Transverse colon (tissue), 4 donors: Measurements from ENCODE around the gene KCNN2. TPM values are rescaled to one million over a fixed set of nuclear protein-coding genes. Genes with fewer than 3 reads are reported as not detected.

Experiments
- DNase-seq: peaks from one replicate; pipeline ENCODE4 v3.0.0-alpha.2; 2019
- H3K27ac ChIP-seq, 4 donors: fragments of 200-600 bp; sonication (generic); 2 replicates each; pipeline ENCODE4 v1.5.1; 2016 to 2018; ENCODE audit warnings: inconsistent platforms in 4 of 4
- H3K27me3 ChIP-seq: fragments of 200-600 bp; sonication (generic); 2 replicates; pipeline ENCODE4 v1.5.1; 2017; ENCODE audit warnings: inconsistent platforms
- H3K36me3 ChIP-seq, 4 donors: fragments of 200-600 bp; sonication (generic); 2 replicates each; pipeline ENCODE4 v1.5.1; 2017 to 2019; ENCODE audit warnings: inconsistent platforms in 4 of 4
- H3K4me1 ChIP-seq, 4 donors: fragments of 200-600 bp; sonication (generic); 2 replicates each; pipeline ENCODE4 v1.5.1; 2017 to 2020; ENCODE audit warnings: inconsistent platforms in 4 of 4
- H3K4me3 ChIP-seq, 4 donors: fragments of 200-600 bp; sonication (generic); 1 replicate in 1 of 4; 2 replicates in 3 of 4; pipeline versions ENCODE4 v1.5.1 to v1.6.1; 2017 to 2019; ENCODE audit warnings: inconsistent platforms in 4 of 4
- H3K9me3 ChIP-seq, 2 donors: fragments of 200-600 bp; sonication (generic); 2 replicates each; pipeline ENCODE4 v1.5.1; 2017 to 2019; ENCODE audit warnings: inconsistent platforms in 2 of 2
- CTCF ChIP-seq, 5 experiments: fragments of 200-600 bp in 3 of 5; fragments of 450-650 bp in 2 of 5; sonication (generic) in 3 of 5; IDR thresholded peaks; 1 replicate in 2 of 5; 2 replicates in 3 of 5; pipeline ENCODE4 v1.5.1; 2016 to 2017; ENCODE audit warnings: antibody characterized with exemption in 5 of 5, inconsistent platforms in 3 of 5, mild to moderate bottlenecking in 2 of 5, moderate library complexity in 1 of 5
- EP300 ChIP-seq: sonication (generic); formaldehyde crosslinking; IDR thresholded peaks from one replicate; pipeline ENCODE4 v1.6.1; 2017; ENCODE audit warnings: antibody characterized with exemption, low read depth
- POLR2A ChIP-seq: fragments of 450-650 bp; IDR thresholded peaks from one replicate; pipeline ENCODE4 v1.6.1; 2016; ENCODE audit warnings: antibody characterized with exemption, mild to moderate bottlenecking, moderate library complexity
- POLR2AphosphoS5 ChIP-seq, 3 donors: sonication (generic); formaldehyde crosslinking; IDR thresholded peaks; one replicate each; pipeline ENCODE4 v1.6.1; 2016; ENCODE audit warnings: antibody characterized with exemption in 3 of 3
- whole genome bisulfite sequencing, 2 donors: methylation state at CpG; one replicate each; pipeline ENCODE4 v1.1.5; 2018; ENCODE audit warnings: low coverage in 1 of 2; 5-methylcytosine and 5-hydroxymethylcytosine counted together
- in situ Hi-C, 4 donors: fragments of 200-750 bp; cut with MboI; loops; one replicate each; pipeline versions ENCODE4 v1.15.0 to v1.15.1; 2017; ENCODE audit warnings: low sequenced_read_pairs in 3 of 4, low pct_ligation_motif_present in 1 of 4, low pct_unique_long_range_greater_than_20kb in 1 of 4
- intact Hi-C: fragments of 100-400 bp; cut with DNase I; formaldehyde crosslinking; loops from one replicate; pipeline ENCODE4 v1.15.1; 2023; ENCODE audit warnings: low total_unique reads
- total RNA-seq, 4 donors: library from RNA; depleted of rRNA; stranded (reverse); fragments of >200 nt; gene quantifications; one replicate each; pipeline ENCODE4 v1.1.0, GENCODE V29; 2016

Gene KCNN2
- total RNA-seq, 4 donors from 2014 or later = 0.16 to 5.8 (median 0.58) TPM

DNA sequence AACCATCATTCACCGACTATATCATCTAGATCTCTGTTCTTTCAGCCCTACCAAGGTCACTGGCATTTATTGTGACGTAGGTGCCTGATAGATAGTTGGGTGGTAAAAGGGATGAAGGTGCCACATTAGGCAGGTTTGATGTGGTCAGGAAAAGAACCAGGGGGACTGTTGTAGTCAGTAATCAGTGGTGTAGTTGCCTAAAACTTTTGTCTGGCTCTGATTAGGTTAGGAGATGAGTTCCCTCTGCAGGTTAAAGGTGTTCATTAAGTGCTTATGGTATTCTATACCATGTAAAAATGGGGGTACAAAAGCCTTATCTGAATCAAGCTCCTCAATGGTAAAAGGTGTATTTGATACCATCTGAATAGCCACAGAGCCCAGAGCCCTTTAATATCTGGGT lies 55.6 kb downstream of the KCNN2 start:
- DNase-seq = no peak
- Histone ChIP-seq H3K27me3 (no peaks in the 10 kb centered on the region), H3K27ac (no peak overlapping the region), H3K4me1 (peaks cover 0 to 6% (median under 1%) of the 10 kb centered on the region in 4 donors), H3K4me3 (no peak overlapping the region), H3K9me3 (no peaks in the 10 kb centered on the region), H3K36me3 (no peaks in the 10 kb centered on the region)
- in situ Hi-C loops = no loop called here
- WGBS, 2 donors = 80 to 88% methylated on average over 2 of the region's 2 CpGs
- TF ChIP-seq EP300 = no peak
- intact Hi-C loops = no loop called here

DNA sequence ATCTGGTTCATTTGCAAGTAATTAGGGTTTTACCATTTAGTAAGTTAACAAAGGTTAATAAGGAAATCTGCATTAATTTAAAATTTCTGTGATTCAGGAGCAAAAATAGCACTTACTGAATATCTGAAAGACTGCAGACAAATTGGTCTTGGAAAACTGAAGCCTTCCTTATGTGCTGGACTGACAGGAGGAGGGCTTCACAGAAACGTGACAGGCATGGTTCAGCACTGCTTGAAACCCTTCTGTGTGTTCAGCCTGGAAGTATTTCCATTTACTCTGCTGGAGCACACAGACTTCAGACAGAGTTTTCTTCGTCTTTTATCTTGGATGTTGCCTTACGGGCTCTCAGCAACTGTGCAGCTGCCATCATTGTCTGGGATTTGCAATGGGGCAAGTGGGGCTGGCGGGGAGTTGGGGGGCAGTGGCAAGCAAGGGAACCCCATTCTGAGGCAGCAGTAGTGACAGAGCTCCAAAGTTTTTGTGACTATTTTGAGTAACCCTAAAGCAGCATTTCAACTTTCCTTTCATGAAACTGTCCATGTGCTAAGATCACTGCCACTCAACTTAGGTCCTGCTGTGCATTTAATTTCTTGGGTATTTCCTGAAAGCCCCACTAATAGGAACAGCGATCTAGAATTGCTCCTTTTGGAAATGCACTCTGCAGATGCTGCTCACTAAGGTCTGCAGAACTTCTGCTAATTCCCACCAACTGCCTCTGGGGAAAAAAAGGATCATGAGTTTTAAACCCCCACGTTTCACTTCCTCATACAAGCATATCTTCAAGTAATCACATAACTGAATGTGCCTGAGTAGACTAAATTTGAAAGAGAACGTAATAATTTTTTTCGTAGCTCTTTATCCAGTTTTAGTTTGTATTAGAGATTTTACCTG lies 56.6 kb downstream of the KCNN2 start:
- intact Hi-C loops = no loop called here
- TF ChIP-seq EP300 (no peak), POLR2AphosphoS5 (IDR thresholded peaks at IDR 0.05) (no peak), POLR2A (no peak), CTCF (IDR thresholded peaks at IDR 0.05) (no peak)
- DNase-seq = no peak
- Histone ChIP-seq H3K9me3 (no peaks in the 10 kb centered on the region), H3K4me3 (no peak overlapping the region), H3K4me1 (peaks cover 0 to under 1% (median 0%) of the 10 kb centered on the region in 4 donors), H3K27me3 (no peaks in the 10 kb centered on the region), H3K36me3 (no peaks in the 10 kb centered on the region), H3K27ac (no peak overlapping the region)
- 51 to 71% methylated on average over 6 to 8 of the region's 8 CpGs for WGBS, 2 donors
- in situ Hi-C loops = no loop called here

DNA sequence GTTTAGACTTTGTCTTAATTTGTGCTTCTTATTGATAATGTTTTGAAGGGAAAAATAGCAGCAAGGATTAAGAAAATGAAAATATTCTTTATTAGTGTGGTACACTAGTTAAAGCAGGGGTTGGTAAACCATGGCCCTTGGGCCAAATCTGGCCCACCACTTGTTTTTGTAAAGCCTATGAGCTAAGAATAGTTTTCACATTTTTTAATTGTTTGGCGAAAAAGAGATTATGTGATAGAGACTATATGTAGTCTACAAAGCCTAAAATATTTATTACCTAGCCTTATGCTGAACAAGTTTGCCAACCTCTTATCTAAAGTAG lies 57.2 kb downstream of the KCNN2 start:
- TF ChIP-seq POLR2A = no peak
- TF ChIP-seq CTCF (IDR thresholded peaks at IDR 0.05) = no peak
- TF ChIP-seq EP300 = no peak
- no peak for TF ChIP-seq POLR2AphosphoS5 (IDR thresholded peaks at IDR 0.05)
- H3K27ac ChIP-seq = no peak overlapping the region
- no peak for DNase-seq
- no peaks in the 10 kb centered on the region for H3K27me3 ChIP-seq
- intact Hi-C loops (no loop called here), in situ Hi-C loops (no loop called here)
- 79 to 95% methylated on average over 1 of the region's 1 CpG for WGBS, 2 donors
- no peaks in the 10 kb centered on the region for H3K9me3 ChIP-seq
- H3K4me3 ChIP-seq = no peak overlapping the region
- no peaks in the 10 kb centered on the region for H3K4me1 ChIP-seq
- no peaks in the 10 kb centered on the region for H3K36me3 ChIP-seq

DNA sequence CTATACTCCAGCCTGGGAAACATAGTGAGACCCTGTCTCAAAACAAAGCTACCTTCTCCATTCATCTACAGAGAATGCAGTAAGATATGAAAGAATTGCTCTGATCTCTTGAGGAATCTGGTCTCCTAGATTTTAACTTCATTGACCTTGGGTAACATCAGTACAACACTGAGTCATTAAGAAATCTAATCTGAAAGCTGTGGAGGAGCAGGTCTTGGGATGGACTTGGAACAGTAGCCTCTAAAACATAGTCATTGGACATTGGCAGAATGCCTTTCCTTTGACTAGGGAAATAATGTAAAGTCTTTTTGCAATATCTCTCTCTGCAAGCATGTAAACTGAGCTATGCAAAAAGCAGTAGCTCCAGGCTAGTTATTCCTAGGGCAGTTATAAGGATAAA lies 58.1 kb downstream of the KCNN2 start:
- in situ Hi-C loops (no loop called here), intact Hi-C loops (no loop called here)
- Histone ChIP-seq H3K27me3 (no peaks in the 10 kb centered on the region), H3K4me1 (no peaks in the 10 kb centered on the region), H3K4me3 (no peak overlapping the region), H3K27ac (no peak overlapping the region), H3K36me3 (no peaks in the 10 kb centered on the region), H3K9me3 (no peaks in the 10 kb centered on the region)
- TF ChIP-seq POLR2AphosphoS5 (IDR thresholded peaks at IDR 0.05) (no peak), EP300 (no peak), CTCF (IDR thresholded peaks at IDR 0.05) (no peak), POLR2A (no peak)
- DNase-seq = no peak

GRCh38 chr5:114427204-114427603 lies 65.3 kb downstream of the KCNN2 start:
- Histone ChIP-seq H3K4me1 (no peaks in the 10 kb centered on the region), H3K27me3 (no peaks in the 10 kb centered on the region), H3K9me3 (no peaks in the 10 kb centered on the region), H3K4me3 (no peak overlapping the region), H3K36me3 (no peaks in the 10 kb centered on the region), H3K27ac (no peak overlapping the region)
- no peak for DNase-seq
- WGBS, 2 donors = 72 to 90% methylated on average over 1 of the region's 1 CpG
- intact Hi-C loops (no loop called here), in situ Hi-C loops (loop anchor here in 1 of 4 donors (25.0 kb wide), 1 partner anchor 765 kb away; no protein-coding TSS in a partner anchor)
- TF ChIP-seq CTCF (IDR thresholded peaks at IDR 0.05) = no peak
- no peak for TF ChIP-seq EP300
- no peak for TF ChIP-seq POLR2AphosphoS5 (IDR thresholded peaks at IDR 0.05)
- TF ChIP-seq POLR2A = no peak
